ENCODE results near the gene UBE2U.

GRCh38 chr1:64280001-64280400, 76.6 kb downstream of the UBE2U start:
- TF ChIP-seq NFYB (IDR thresholded peaks at IDR 0.05; ENCODE audit: insufficient read depth, low read depth, low read length) (no peak), HDGF (IDR thresholded peaks at IDR 0.05) (no peak), BCLAF1 (IDR thresholded peaks at IDR 0.05) (no peak)

Measured in GM12878 (cell line).